Vagina (tissue), 2 donors: ENCODE results near the gene GPC1.

Experiments
- POLR2A ChIP-seq, 2 donors: fragments of 450-650 bp; IDR thresholded peaks; one replicate each; pipeline ENCODE4 v1.6.1; 2017; ENCODE audit warnings: antibody characterized with exemption in 2 of 2, mild to moderate bottlenecking in 2 of 2, moderate library complexity in 2 of 2
- TF ChIP-seq, protein P1 (sequence below), 3 experiments: fragments of 450-650 bp in 2 of 3; fragments of 200-600 bp in 1 of 3; sonication (generic) in 1 of 3; IDR thresholded peaks; one replicate each; pipeline ENCODE4 v1.5.1; 2017 to 2019; ENCODE audit warnings: antibody characterized with exemption in 3 of 3, mild to moderate bottlenecking in 2 of 3, moderate library complexity in 2 of 3

DNA sequence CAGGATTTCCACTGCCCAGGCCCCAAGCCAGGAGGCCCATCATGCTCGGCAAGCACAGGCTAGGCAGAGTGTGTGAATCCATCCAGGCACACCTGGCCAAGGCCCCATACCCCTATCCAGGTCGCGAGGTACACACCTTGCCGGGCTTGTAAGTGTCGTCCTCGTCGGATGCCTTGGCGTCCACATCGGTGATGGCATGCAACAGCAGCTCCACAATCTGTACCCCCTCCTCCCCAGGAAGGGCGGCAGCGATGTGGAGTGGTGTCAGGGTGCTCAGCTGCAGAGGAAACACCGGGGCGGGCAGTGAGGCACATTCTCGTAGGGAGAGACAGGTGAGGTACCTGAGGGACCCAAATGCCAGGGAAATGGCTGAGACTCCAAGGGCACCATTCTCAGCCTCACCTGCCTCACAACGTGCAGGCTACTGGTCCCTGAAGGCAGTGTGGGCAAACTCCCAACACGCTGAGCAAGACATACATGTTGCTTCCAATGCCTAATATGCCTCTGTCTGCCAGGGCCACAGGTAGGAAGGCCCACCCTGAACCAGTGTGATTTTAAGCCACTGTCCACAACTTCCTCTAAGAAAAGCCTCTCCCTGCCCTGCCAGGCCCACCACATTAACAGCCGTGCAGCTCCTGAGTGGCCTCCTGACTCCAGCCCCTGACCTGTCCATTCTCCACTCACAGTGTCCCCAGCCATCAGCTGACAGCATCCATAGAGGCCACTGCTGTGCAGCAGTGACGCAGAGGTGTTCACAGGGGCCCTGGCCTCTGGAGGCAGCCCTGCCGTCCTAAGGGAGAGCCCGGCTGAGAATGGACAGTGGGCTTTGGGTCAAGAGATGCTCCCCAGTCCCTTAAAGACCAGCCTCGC is 77.4 kb downstream of the GPC1 start:
- TF ChIP-seq, protein P1, sequence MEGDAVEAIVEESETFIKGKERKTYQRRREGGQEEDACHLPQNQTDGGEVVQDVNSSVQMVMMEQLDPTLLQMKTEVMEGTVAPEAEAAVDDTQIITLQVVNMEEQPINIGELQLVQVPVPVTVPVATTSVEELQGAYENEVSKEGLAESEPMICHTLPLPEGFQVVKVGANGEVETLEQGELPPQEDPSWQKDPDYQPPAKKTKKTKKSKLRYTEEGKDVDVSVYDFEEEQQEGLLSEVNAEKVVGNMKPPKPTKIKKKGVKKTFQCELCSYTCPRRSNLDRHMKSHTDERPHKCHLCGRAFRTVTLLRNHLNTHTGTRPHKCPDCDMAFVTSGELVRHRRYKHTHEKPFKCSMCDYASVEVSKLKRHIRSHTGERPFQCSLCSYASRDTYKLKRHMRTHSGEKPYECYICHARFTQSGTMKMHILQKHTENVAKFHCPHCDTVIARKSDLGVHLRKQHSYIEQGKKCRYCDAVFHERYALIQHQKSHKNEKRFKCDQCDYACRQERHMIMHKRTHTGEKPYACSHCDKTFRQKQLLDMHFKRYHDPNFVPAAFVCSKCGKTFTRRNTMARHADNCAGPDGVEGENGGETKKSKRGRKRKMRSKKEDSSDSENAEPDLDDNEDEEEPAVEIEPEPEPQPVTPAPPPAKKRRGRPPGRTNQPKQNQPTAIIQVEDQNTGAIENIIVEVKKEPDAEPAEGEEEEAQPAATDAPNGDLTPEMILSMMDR (IDR thresholded peaks at IDR 0.05) = no peak
- no peak for TF ChIP-seq POLR2A (IDR thresholded peaks at IDR 0.05)
